H9 (cell line): ENCODE measurements around the gene CENPM. TPM values are rescaled to one million over a fixed set of nuclear protein-coding genes. Genes with fewer than 3 reads are reported as not detected.

Experiments used
- DNase-seq: peaks from one replicate; pipeline ENCODE4 v3.0.0-alpha.2; 2017
- H2AFZ ChIP-seq: one replicate; pipeline ENCODE4 v1.6.1; 2013; ENCODE audit warnings: mild to moderate bottlenecking, low read length, control low read depth, moderate library complexity
- H2AK5ac ChIP-seq: 2 replicates; pipeline ENCODE4 v1.6.1; 2013; ENCODE audit warnings: low read length, control low read depth, mixed read lengths; ENCODE audit not compliant: insufficient read length
- H2BK120ac ChIP-seq: one replicate; pipeline ENCODE4 v1.6.1; 2013; ENCODE audit warnings: low read depth, mild to moderate bottlenecking, low read length, control low read depth, inconsistent platforms; ENCODE audit not compliant: poor library complexity, severe bottlenecking
- H2BK12ac ChIP-seq: 2 replicates; pipeline ENCODE4 v1.6.1; 2013; ENCODE audit warnings: low read length, control low read depth, mixed read lengths, low read depth; ENCODE audit not compliant: insufficient read length
- H2BK15ac ChIP-seq: 2 replicates; pipeline ENCODE4 v1.6.1; 2013; ENCODE audit warnings: low read depth, low read length, control low read depth
- H2BK20ac ChIP-seq: one replicate; pipeline ENCODE4 v1.6.1; 2013; ENCODE audit warnings: low read depth, mild to moderate bottlenecking, low read length, control low read depth, inconsistent platforms; ENCODE audit not compliant: poor library complexity, severe bottlenecking
- H2BK5ac ChIP-seq: 2 replicates; pipeline ENCODE4 v1.6.1; 2013; ENCODE audit warnings: low read length, control low read depth, mixed read lengths; ENCODE audit not compliant: insufficient read length
- H3K14ac ChIP-seq: 2 replicates; pipeline ENCODE4 v1.6.1; 2013; ENCODE audit warnings: low read length, control low read depth; ENCODE audit not compliant: insufficient read depth
- H3K18ac ChIP-seq: 2 replicates; pipeline ENCODE4 v1.6.1; 2013; ENCODE audit warnings: low read depth, mild to moderate bottlenecking, mixed read lengths, low read length, control low read depth; ENCODE audit not compliant: insufficient read length
- H3K23ac ChIP-seq: 2 replicates; pipeline ENCODE4 v1.6.1; 2013; ENCODE audit warnings: low read length, control low read depth, mixed read lengths, low read depth; ENCODE audit not compliant: insufficient read length
- H3K23me2 ChIP-seq: 2 replicates; pipeline ENCODE4 v1.6.1; 2013; ENCODE audit warnings: low read depth, mild to moderate bottlenecking, mixed read lengths, low read length, control low read depth; ENCODE audit not compliant: insufficient read length, poor library complexity, severe bottlenecking
- H3K27ac ChIP-seq: 2 replicates; pipeline ENCODE4 v1.5.1; 2013; ENCODE audit warnings: low read length, control low read depth, mixed read lengths, low read depth; ENCODE audit not compliant: insufficient read length
- H3K27me3 ChIP-seq: 2 replicates; pipeline ENCODE4 v1.6.1; 2013; ENCODE audit warnings: low read length, control low read depth, inconsistent platforms; ENCODE audit not compliant: insufficient read depth
- H3K4ac ChIP-seq: 2 replicates; pipeline ENCODE4 v1.6.1; 2013; ENCODE audit warnings: low read depth, mild to moderate bottlenecking, control low read depth, inconsistent platforms, low read length, moderate library complexity
- H3K4me1 ChIP-seq: 2 replicates; pipeline ENCODE4 v1.6.1; 2013; ENCODE audit warnings: low read length, control low read depth, inconsistent platforms; ENCODE audit not compliant: insufficient read depth
- H3K4me2 ChIP-seq: 2 replicates; pipeline ENCODE4 v1.6.1; 2013; ENCODE audit warnings: low read length, control low read depth, mixed read lengths; ENCODE audit not compliant: insufficient read length, insufficient read depth
- H3K56ac ChIP-seq: 2 replicates; pipeline ENCODE4 v1.6.1; 2013; ENCODE audit warnings: low read depth, mild to moderate bottlenecking, mixed read lengths, low read length, control low read depth; ENCODE audit not compliant: insufficient read length
- H3K79me1 ChIP-seq: 2 replicates; pipeline ENCODE4 v1.6.1; 2013; ENCODE audit warnings: low read depth, mild to moderate bottlenecking, moderate library complexity, low read length, control low read depth, inconsistent platforms; ENCODE audit not compliant: insufficient read depth, poor library complexity, severe bottlenecking
- H3K79me2 ChIP-seq: 2 replicates; pipeline ENCODE4 v1.6.1; 2013; ENCODE audit warnings: low read length, control low read depth, inconsistent platforms; ENCODE audit not compliant: insufficient read depth
- H3K9ac ChIP-seq: 2 replicates; pipeline ENCODE4 v1.6.1; 2013; ENCODE audit warnings: low read length, control low read depth, mixed read lengths; ENCODE audit not compliant: insufficient read length; ENCODE audit errors: extremely low read depth
- H3K9me3 ChIP-seq: one replicate; pipeline ENCODE4 v1.6.1; 2013; ENCODE audit warnings: low read depth, low read length, inconsistent platforms; ENCODE audit not compliant: control insufficient read depth
- H3T11ph ChIP-seq: one replicate; pipeline ENCODE4 v1.6.1; 2013; ENCODE audit warnings: mild to moderate bottlenecking, low read length, control low read depth, inconsistent platforms
- H4K20me1 ChIP-seq: one replicate; pipeline ENCODE4 v1.6.1; 2013; ENCODE audit not compliant: control insufficient read depth, insufficient read length, insufficient read depth
- H4K5ac ChIP-seq: 2 replicates; pipeline ENCODE4 v1.6.1; 2013; ENCODE audit warnings: low read depth, mild to moderate bottlenecking, mixed read lengths, low read length, control low read depth; ENCODE audit not compliant: insufficient read length
- H4K8ac ChIP-seq: replicated peaks from 2 replicates; pipeline ENCODE4 v1.6.1; 2013; ENCODE audit warnings: low read length, control low read depth, mixed read lengths, low read depth; ENCODE audit not compliant: insufficient read length
- H4K91ac ChIP-seq: 2 replicates; pipeline ENCODE4 v1.6.1; 2013; ENCODE audit warnings: low read depth, mild to moderate bottlenecking, moderate library complexity, mixed read lengths, low read length, control low read depth; ENCODE audit not compliant: insufficient read length
- H3K27ac Mint-ChIP-seq, 3 experiments: 2 replicates in 2 of 3; 3 replicates in 1 of 3; pipeline ENCODE4 v1.8.0; 2020 to 2021; ENCODE audit warnings: mixed read lengths in 3 of 3, mild to moderate bottlenecking in 1 of 3, moderate library complexity in 1 of 3
- H3K27me3 Mint-ChIP-seq: 2 replicates; pipeline ENCODE4 v1.8.0; 2021; ENCODE audit warnings: low read depth, mild to moderate bottlenecking, moderate library complexity, mixed read lengths
- H3K36me3 Mint-ChIP-seq, 3 experiments: 2 replicates in 2 of 3; 3 replicates in 1 of 3; pipeline ENCODE4 v1.8.0; 2020 to 2021; ENCODE audit warnings: low read depth in 3 of 3, mixed read lengths in 3 of 3; ENCODE audit not compliant: insufficient read depth in 1 of 3
- H3K4me1 Mint-ChIP-seq, 2 experiments: 2 replicates each; pipeline ENCODE4 v1.8.0; 2020; ENCODE audit warnings: mixed read lengths in 2 of 2
- H3K4me3 Mint-ChIP-seq, 2 experiments: 2 replicates in 1 of 2; 3 replicates in 1 of 2; pipeline ENCODE4 v1.8.0; 2020 to 2021; ENCODE audit warnings: mild to moderate bottlenecking in 2 of 2, mixed read lengths in 2 of 2, moderate library complexity in 1 of 2
- H3K9me3 Mint-ChIP-seq, 2 experiments: 2 replicates in 1 of 2; 3 replicates in 1 of 2; pipeline ENCODE4 v1.8.0; 2020; ENCODE audit warnings: mild to moderate bottlenecking in 2 of 2, mixed read lengths in 2 of 2, moderate library complexity in 1 of 2
- WGBS: extraction: QIAGEN DNeasy Blood & Tissue Kit; methylation state at CpG from one replicate; pipeline ENCODE4 v1.1.7; 2013; ENCODE audit warnings: missing lambda C conversion rate, low lambda C conversion rate, mixed read lengths; ENCODE audit not compliant: insufficient read length; ENCODE audit errors: extremely low coverage; 5-methylcytosine and 5-hydroxymethylcytosine counted together
- total RNA-seq: library from RNA; stranded (reverse); gene quantifications from 2 replicates; pipeline ENCODE4 v1.2.1, GENCODE V29; 2021
- TF ChIP-seq, protein P1 (sequence below): fragments of 200-600 bp; sonication (generic); conservative IDR thresholded peaks from 3 replicates; pipeline ENCODE4 v1.8.0; 2021; ENCODE audit warnings: antibody characterized with exemption, mild to moderate bottlenecking

Gene CENPM
- total RNA-seq, 1 experiment from 2014 or later = 36.5 TPM

DNA sequence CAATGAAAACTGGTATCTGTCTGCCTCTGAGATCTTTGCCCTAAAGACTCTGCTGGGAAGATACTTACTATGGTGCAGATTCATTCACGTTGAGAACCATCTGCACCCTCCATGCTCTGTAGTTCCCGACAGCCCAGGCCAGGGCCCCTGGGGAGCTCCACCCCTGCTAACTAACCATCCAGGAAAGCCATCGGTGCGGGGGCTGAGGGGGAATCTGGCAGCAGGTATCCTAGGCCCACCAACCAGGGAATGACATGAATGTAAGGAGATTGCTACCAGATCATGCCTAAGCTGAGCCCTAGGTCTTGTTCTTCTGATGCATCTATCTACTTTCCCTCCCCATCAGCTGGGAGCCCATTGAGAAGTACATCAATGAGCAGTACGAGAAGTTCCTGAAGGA lies 40.3 kb upstream of the CENPM start:
- Histone ChIP-seq H4K20me1 (no peaks in the 10 kb centered on the region), H2BK12ac (no peak overlapping the region), H2BK15ac (no peak overlapping the region), H4K5ac (no peak overlapping the region), H2BK5ac (no peak overlapping the region), H2BK120ac (no peak overlapping the region), H3K79me1 (no peaks in the 10 kb centered on the region), H3K9me3 (no peaks in the 10 kb centered on the region), H3K4me1 (no peaks in the 10 kb centered on the region), H3K23ac (no peak overlapping the region), H2BK20ac (no peak overlapping the region), H3K18ac (no peak overlapping the region), H3K23me2 (no peaks in the 10 kb centered on the region), H3K4me2 (no peak overlapping the region), H3K27ac (no peak overlapping the region), H3K9ac (no peak overlapping the region), H3K56ac (no peak overlapping the region), H4K91ac (no peak overlapping the region), H2AK5ac (no peak overlapping the region), H3K79me2 (no peaks in the 10 kb centered on the region), H3T11ph (no peak overlapping the region), H3K27me3 (no peaks in the 10 kb centered on the region), H2AFZ (no peak overlapping the region), H3K4ac (no peak overlapping the region), H3K14ac (no peak overlapping the region), H4K8ac (no peak overlapping the region)
- H3K27me3 Mint-ChIP-seq = no peaks in the 10 kb centered on the region; the same call in 1 of the 2 replicates
- H3K4me1 Mint-ChIP-seq = no peaks in the 10 kb centered on the region
- no peak overlapping the region for H3K4me3 Mint-ChIP-seq
- no peak for DNase-seq
- no CpG with 5 or more reads among the region's 5 CpGs for WGBS
- H3K36me3 Mint-ChIP-seq = peaks cover 16 to 41% (median 36%) of the 10 kb centered on the region in 3 experiments; a peak in 6 of 7 replicates
- H3K27ac Mint-ChIP-seq = no peak overlapping the region; a peak in 1 of 7 replicates
- H3K9me3 Mint-ChIP-seq = no peaks in the 10 kb centered on the region
- TF ChIP-seq, protein P1, sequence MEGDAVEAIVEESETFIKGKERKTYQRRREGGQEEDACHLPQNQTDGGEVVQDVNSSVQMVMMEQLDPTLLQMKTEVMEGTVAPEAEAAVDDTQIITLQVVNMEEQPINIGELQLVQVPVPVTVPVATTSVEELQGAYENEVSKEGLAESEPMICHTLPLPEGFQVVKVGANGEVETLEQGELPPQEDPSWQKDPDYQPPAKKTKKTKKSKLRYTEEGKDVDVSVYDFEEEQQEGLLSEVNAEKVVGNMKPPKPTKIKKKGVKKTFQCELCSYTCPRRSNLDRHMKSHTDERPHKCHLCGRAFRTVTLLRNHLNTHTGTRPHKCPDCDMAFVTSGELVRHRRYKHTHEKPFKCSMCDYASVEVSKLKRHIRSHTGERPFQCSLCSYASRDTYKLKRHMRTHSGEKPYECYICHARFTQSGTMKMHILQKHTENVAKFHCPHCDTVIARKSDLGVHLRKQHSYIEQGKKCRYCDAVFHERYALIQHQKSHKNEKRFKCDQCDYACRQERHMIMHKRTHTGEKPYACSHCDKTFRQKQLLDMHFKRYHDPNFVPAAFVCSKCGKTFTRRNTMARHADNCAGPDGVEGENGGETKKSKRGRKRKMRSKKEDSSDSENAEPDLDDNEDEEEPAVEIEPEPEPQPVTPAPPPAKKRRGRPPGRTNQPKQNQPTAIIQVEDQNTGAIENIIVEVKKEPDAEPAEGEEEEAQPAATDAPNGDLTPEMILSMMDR = no peak
